HTR-8/SVneo (cell line): ENCODE results near the gene SIGLEC5.
"Not testable (repeated sequence)": the region's sequence is repeated elsewhere in the genome, so short reads cannot be mapped to it uniquely, and the experiment has no call there.

ENCODE experiments used
- DNase-seq: peaks from one replicate; pipeline ENCODE4 v3.0.0; 2011; ENCODE audit warnings: low spot score, mixed read lengths; ENCODE audit not compliant: insufficient read length
- FAIRE-seq: peaks from 2 replicates; lab custom pipeline; 2011; peaks lifted over from hg19 to GRCh38; lab: Jason Lieb, UNC

The SIGLEC5 gene

GRCh38 chr19:51630315-51630714 is at the start of gene SIGLEC5:
SIGLEC5 (minus strand) TSS chr19:51630401; CDS start chr19:51630335, 66 bp downstream.
- DNase-seq, FAIRE-seq: not testable (repeated sequence)

GRCh38 chr19:51676566-51677083 is 46.4 kb upstream of the SIGLEC5 start:
- DNase-seq (no peak), FAIRE-seq (no peak)

GRCh38 chr19:51675911-51676565 is 45.8 kb upstream of the SIGLEC5 start:
- FAIRE-seq: peak; percentile 49
- DNase-seq: not testable (repeated sequence)

- no peak for FAIRE-seq
- DNase-seq: no peak
Measured at GRCh38 chr19:51668216-51668615, 38.0 kb upstream of the SIGLEC5 start.

GRCh38 chr19:51664997-51665396 is 34.8 kb upstream of the SIGLEC5 start:
- no peak for DNase-seq
- FAIRE-seq: no peak

- FAIRE-seq (no peak), DNase-seq (no peak)
Measured at GRCh38 chr19:51664131-51664530, 33.9 kb upstream of the SIGLEC5 start.

- DNase-seq: no peak
- FAIRE-seq: no peak
Measured at GRCh38 chr19:51663650-51664049, 33.4 kb upstream of the SIGLEC5 start.

GRCh38 chr19:51660975-51661600 is 30.9 kb upstream of the SIGLEC5 start:
- DNase-seq (peak; percentile 65), FAIRE-seq (no peak)

- no peak for DNase-seq
- FAIRE-seq: no peak
Measured at GRCh38 chr19:51654783-51655182, 24.6 kb upstream of the SIGLEC5 start.

GRCh38 chr19:51653162-51653561 is 23.0 kb upstream of the SIGLEC5 start:
- no peak for FAIRE-seq
- DNase-seq: no peak

GRCh38 chr19:51652266-51652665 is 22.1 kb upstream of the SIGLEC5 start:
- FAIRE-seq (no peak), DNase-seq (no peak)

- FAIRE-seq (no peak), DNase-seq (no peak)
Measured at GRCh38 chr19:51651216-51651846, 21.1 kb upstream of the SIGLEC5 start.

- DNase-seq (no peak), FAIRE-seq (no peak)
Measured at GRCh38 chr19:51647318-51647717, 17.1 kb upstream of the SIGLEC5 start.

GRCh38 chr19:51646730-51647129 is 16.5 kb upstream of the SIGLEC5 start, which contains the start of gene SIGLEC14:
SIGLEC14 (minus strand) TSS chr19:51646825; CDS start chr19:51646759, 66 bp downstream.
- DNase-seq, FAIRE-seq: not testable (repeated sequence)

GRCh38 chr19:51644636-51645271 is 14.6 kb upstream of the SIGLEC5 start:
- no peak for FAIRE-seq
- no peak for DNase-seq

- no peak for DNase-seq
- FAIRE-seq: no peak
Measured at GRCh38 chr19:51641648-51642047, 11.4 kb upstream of the SIGLEC5 start.

- DNase-seq (no peak), FAIRE-seq (no peak)
Measured at GRCh38 chr19:51640386-51640785, 10.2 kb upstream of the SIGLEC5 start.

- FAIRE-seq (no peak), DNase-seq (no peak)
Measured at GRCh38 chr19:51639916-51640315, 9.7 kb upstream of the SIGLEC5 start.

GRCh38 chr19:51637362-51637978 is 7.3 kb upstream of the SIGLEC5 start:
- FAIRE-seq (no peak), DNase-seq (no peak)

GRCh38 chr19:51632126-51632525 is 1.9 kb upstream of the SIGLEC5 start:
- DNase-seq: no peak
- FAIRE-seq: no peak
